ENCODE results near the gene AKT1S1. TPM values are rescaled to one million over a fixed set of nuclear protein-coding genes. Genes with fewer than 3 reads are reported as not detected.

Gene AKT1S1
- total and polyA plus RNA-seq, 2 of the 13 experiments (the other 11 are each of a cell fraction or from before 2014, with no cell fraction given): 13.5 to 27.8 TPM

DNA sequence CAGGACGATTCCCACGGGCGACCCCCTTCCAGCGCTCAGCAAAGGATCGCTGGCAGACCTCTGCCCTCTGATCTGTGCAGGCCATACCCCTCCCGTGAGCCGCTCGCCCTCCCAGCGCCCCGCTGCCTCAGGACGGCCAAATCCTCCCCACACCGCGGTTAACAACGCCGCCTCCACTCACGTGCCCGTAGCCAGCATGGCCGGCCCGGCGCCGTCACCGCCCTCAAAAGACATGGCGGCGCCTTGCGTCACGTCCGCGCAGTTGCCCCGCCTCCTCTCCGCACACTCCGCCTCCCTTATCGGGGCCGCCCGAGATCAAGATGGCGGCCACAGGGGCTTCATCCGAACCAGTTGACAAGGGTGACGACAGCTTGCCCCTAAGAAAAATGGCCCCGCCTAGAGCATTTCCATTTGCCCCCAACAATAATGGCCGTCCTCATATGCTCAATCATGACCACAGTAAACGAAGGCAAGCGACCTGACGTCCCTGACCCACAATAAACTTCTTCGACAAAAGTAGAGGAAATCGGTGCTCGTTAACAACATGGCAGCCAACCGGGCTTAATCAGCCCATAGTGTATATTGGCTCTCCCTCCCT is 634 bp downstream of the AKT1S1 start (continued):
- TF ChIP-seq, protein P1, sequence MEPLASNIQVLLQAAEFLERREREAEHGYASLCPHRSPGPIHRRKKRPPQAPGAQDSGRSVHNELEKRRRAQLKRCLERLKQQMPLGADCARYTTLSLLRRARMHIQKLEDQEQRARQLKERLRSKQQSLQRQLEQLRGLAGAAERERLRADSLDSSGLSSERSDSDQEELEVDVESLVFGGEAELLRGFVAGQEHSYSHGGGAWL (CRISPR knock-in tag; IDR thresholded peaks at IDR 0.05): peak; percentile 65; the same call in 1 of the 2 replicates
- TF ChIP-seq ZMYM4 (CRISPR knock-in tag; IDR thresholded peaks at IDR 0.05) (peak; percentile 43; the same call in 1 of the 2 replicates), ZNF12 (CRISPR knock-in tag; IDR thresholded peaks at IDR 0.05) (no peak), ZNF766 (CRISPR knock-in tag; IDR thresholded peaks at IDR 0.05; ENCODE audit: borderline replicate concordance) (no peak), DNMT1 (CRISPR knock-in tag; IDR thresholded peaks at IDR 0.05) (no peak; the same call in 1 of the 2 replicates), ZNF672 (CRISPR knock-in tag; IDR thresholded peaks at IDR 0.05) (no peak), FOXA3 (CRISPR knock-in tag; IDR thresholded peaks at IDR 0.05) (peak; percentile 62; the same call in 1 of the 2 replicates), NCOA2 (CRISPR knock-in tag; IDR thresholded peaks at IDR 0.05) (no peak), THAP11 (CRISPR knock-in tag; IDR thresholded peaks at IDR 0.05) (peak; percentile 94), ZNF747 (CRISPR knock-in tag; IDR thresholded peaks at IDR 0.05; ENCODE audit: borderline replicate concordance) (peak; percentile 94), DZIP1 (CRISPR knock-in tag; IDR thresholded peaks at IDR 0.05) (no peak), XBP1 (CRISPR knock-in tag; IDR thresholded peaks at IDR 0.05) (no peak), PAXIP1 (CRISPR knock-in tag; conservative IDR thresholded peaks at IDR 0.05) (no peak), NR0B2 (CRISPR knock-in tag; IDR thresholded peaks at IDR 0.05) (no peak)
- TF ChIP-seq, protein P2, sequence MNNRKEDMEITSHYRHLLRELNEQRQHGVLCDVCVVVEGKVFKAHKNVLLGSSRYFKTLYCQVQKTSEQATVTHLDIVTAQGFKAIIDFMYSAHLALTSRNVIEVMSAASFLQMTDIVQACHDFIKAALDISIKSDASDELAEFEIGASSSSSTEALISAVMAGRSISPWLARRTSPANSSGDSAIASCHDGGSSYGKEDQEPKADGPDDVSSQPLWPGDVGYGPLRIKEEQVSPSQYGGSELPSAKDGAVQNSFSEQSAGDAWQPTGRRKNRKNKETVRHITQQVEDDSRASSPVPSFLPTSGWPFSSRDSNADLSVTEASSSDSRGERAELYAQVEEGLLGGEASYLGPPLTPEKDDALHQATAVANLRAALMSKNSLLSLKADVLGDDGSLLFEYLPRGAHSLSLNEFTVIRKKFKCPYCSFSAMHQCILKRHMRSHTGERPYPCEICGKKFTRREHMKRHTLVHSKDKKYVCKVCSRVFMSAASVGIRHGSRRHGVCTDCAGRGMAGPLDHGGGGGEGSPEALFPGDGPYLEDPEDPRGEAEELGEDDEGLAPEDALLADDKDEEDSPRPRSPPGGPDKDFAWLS (CRISPR knock-in tag; IDR thresholded peaks at IDR 0.05; ENCODE audit: borderline replicate concordance): no peak
- TF ChIP-seq, protein P3, sequence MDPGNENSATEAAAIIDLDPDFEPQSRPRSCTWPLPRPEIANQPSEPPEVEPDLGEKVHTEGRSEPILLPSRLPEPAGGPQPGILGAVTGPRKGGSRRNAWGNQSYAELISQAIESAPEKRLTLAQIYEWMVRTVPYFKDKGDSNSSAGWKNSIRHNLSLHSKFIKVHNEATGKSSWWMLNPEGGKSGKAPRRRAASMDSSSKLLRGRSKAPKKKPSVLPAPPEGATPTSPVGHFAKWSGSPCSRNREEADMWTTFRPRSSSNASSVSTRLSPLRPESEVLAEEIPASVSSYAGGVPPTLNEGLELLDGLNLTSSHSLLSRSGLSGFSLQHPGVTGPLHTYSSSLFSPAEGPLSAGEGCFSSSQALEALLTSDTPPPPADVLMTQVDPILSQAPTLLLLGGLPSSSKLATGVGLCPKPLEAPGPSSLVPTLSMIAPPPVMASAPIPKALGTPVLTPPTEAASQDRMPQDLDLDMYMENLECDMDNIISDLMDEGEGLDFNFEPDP (CRISPR knock-in tag; conservative IDR thresholded peaks at IDR 0.05): no peak
- TF ChIP-seq, protein P4, sequence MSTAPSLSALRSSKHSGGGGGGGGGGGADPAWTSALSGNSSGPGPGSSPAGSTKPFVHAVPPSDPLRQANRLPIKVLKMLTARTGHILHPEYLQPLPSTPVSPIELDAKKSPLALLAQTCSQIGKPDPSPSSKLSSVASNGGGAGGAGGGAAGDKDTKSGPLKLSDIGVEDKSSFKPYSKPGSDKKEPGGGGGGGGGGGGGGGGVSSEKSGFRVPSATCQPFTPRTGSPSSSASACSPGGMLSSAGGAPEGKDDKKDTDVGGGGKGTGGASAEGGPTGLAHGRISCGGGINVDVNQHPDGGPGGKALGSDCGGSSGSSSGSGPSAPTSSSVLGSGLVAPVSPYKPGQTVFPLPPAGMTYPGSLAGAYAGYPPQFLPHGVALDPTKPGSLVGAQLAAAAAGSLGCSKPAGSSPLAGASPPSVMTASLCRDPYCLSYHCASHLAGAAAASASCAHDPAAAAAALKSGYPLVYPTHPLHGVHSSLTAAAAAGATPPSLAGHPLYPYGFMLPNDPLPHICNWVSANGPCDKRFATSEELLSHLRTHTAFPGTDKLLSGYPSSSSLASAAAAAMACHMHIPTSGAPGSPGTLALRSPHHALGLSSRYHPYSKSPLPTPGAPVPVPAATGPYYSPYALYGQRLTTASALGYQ (CRISPR knock-in tag; IDR thresholded peaks at IDR 0.05): peak; percentile 55; the same call in 1 of the 2 replicates
